ENCODE measurements around the gene PBX3. TPM values are rescaled to one million over a fixed set of nuclear protein-coding genes. Genes with fewer than 3 reads are reported as not detected.

The PBX3 gene
- total RNA-seq, 4 donors from 2014 or later: 5.1 to 360 (median 44.1) TPM

DNA sequence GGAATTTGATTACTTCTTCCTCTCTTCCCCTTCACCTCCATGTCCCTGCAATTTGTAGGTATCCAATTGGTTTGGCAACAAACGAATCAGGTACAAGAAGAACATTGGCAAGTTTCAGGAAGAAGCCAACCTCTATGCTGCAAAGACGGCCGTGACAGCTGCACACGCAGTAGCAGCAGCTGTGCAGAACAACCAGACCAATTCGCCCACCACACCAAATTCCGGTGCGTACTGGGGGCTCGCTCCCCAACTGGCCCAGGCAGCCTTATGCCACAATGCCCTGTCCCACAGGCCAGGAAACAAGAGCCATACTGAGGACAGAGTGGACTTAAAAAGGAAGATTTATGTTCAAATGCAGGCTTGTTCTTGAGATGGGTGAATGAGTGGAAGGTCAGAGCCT is 213.5 kb downstream of the PBX3 start:
- TF ChIP-seq POLR2A (IDR thresholded peaks at IDR 0.05): no peak
- TF ChIP-seq, protein P1, sequence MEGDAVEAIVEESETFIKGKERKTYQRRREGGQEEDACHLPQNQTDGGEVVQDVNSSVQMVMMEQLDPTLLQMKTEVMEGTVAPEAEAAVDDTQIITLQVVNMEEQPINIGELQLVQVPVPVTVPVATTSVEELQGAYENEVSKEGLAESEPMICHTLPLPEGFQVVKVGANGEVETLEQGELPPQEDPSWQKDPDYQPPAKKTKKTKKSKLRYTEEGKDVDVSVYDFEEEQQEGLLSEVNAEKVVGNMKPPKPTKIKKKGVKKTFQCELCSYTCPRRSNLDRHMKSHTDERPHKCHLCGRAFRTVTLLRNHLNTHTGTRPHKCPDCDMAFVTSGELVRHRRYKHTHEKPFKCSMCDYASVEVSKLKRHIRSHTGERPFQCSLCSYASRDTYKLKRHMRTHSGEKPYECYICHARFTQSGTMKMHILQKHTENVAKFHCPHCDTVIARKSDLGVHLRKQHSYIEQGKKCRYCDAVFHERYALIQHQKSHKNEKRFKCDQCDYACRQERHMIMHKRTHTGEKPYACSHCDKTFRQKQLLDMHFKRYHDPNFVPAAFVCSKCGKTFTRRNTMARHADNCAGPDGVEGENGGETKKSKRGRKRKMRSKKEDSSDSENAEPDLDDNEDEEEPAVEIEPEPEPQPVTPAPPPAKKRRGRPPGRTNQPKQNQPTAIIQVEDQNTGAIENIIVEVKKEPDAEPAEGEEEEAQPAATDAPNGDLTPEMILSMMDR (IDR thresholded peaks at IDR 0.05): no peak
- H3K27me3 ChIP-seq: no peaks in the 10 kb centered on the region
- H3K36me3 ChIP-seq: no peaks in the 10 kb centered on the region
- no peak overlapping the region for H3K27ac ChIP-seq
- H3K4me3 ChIP-seq: no peak overlapping the region
- no peak for DNase-seq
- intact Hi-C loops (cut with DNase I; ENCODE audit: low total_unique reads): no loop called here
- H3K4me1 ChIP-seq: no peaks in the 10 kb centered on the region
- no peaks in the 10 kb centered on the region for H3K9me3 ChIP-seq

DNA sequence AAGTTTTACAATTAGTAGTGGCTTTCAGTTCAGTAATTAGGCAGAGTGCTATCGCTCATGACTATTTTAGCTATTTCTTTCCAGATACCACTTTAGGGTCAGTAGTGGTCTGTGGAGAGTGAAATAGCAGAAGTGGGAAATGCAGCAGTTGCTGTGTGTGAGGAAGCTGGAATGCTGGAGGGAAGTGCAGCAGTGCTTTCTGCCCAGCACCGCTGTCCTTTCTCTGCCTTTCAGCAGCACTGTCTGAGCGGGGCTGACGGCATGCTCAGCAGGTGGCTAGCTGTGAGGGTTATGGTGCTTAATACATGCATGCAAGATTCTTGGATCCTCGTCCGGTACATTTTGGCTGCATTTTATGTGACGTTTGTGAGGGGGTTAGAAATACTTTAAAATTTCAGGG is 213.9 kb downstream of the PBX3 start:
- H3K4me1 ChIP-seq: no peaks in the 10 kb centered on the region
- intact Hi-C loops (cut with DNase I; ENCODE audit: low total_unique reads): no loop called here
- H3K27me3 ChIP-seq: no peaks in the 10 kb centered on the region
- no peak overlapping the region for H3K27ac ChIP-seq
- no peaks in the 10 kb centered on the region for H3K36me3 ChIP-seq
- no peak overlapping the region for H3K4me3 ChIP-seq
- no peak for TF ChIP-seq POLR2A (IDR thresholded peaks at IDR 0.05)
- TF ChIP-seq, protein P1 (IDR thresholded peaks at IDR 0.05): no peak
- H3K9me3 ChIP-seq: no peaks in the 10 kb centered on the region
- no peak for DNase-seq

DNA sequence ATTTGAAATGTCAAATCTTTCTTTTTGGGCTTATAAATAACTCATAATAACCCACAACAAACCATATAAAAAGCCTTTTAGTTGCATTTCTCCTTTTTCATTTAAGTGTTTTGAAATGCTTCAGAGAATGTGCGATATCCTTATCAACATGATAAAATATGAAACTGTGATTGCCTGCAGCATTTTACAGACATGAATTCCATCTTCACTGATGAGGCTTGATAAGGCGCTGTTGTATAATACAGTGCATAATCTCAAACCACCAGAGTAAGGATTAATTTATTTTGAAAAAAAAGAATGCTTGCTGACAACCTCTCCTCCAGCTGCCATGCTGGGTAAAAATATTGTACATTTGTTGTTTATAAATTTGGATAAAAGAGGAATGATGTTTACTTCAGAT is 216.8 kb downstream of the PBX3 start:
- H3K36me3 ChIP-seq: no peaks in the 10 kb centered on the region
- H3K4me3 ChIP-seq: no peak overlapping the region
- H3K9me3 ChIP-seq: no peaks in the 10 kb centered on the region
- no peak for DNase-seq
- H3K4me1 ChIP-seq: no peaks in the 10 kb centered on the region
- H3K27me3 ChIP-seq: no peaks in the 10 kb centered on the region
- intact Hi-C loops (cut with DNase I; ENCODE audit: low total_unique reads): no loop called here
- TF ChIP-seq POLR2A (IDR thresholded peaks at IDR 0.05): no peak
- TF ChIP-seq, protein P1 (IDR thresholded peaks at IDR 0.05): no peak
- H3K27ac ChIP-seq: no peak overlapping the region

DNA sequence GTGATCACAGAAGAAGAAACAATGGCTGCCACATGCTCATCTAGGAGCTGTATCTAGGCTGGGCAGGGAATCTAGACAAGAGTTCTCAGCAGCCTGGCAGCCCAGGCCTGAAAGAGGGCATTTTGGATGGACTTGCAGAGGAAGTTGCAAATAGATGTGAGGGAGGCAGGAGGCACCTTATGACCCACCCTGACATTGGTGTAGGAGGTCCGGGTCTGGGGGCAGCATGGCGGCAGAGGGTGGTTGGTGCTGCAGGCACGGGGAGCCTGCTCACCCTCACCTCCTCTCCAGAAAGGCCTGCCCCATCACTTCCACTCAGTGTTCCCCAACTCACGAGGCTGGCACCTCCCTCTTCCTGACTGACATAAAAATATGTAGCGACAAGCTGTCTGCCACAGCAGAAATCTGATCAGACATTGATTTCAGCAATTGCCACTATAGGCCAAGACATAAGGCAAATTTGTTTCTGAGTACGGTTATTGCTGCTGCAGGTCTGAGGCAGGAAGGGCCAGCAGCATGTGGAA is 217.6 kb downstream of the PBX3 start:
- Histone ChIP-seq H3K27me3 (no peaks in the 10 kb centered on the region), H3K4me1 (no peaks in the 10 kb centered on the region), H3K9me3 (no peaks in the 10 kb centered on the region), H3K36me3 (no peaks in the 10 kb centered on the region), H3K27ac (no peak overlapping the region), H3K4me3 (no peak overlapping the region)
- intact Hi-C loops (cut with DNase I; ENCODE audit: low total_unique reads): no loop called here
- no peak for TF ChIP-seq POLR2A (IDR thresholded peaks at IDR 0.05)
- TF ChIP-seq, protein P1 (IDR thresholded peaks at IDR 0.05): no peak
- no peak for DNase-seq

DNA sequence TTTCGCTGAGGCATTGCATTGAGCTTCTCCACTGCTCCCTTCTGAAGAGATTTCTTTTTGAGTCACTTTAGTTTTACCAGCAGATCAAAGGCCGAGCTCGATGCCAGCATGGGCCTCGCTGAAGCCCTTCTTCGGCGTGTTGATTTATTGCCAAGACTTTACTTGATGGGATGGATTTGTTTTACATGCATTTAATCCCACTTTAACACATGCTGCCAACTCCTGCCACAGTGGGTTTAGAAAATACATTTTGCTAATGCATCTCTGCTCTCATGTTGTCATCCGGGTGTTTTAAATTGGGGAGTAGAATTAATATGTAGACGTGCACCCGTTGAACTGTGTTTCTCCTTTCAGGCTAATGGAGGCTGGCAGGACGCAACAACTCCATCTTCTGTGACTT is 218.3 kb downstream of the PBX3 start:
- Histone ChIP-seq H3K4me1 (no peaks in the 10 kb centered on the region), H3K27me3 (no peaks in the 10 kb centered on the region), H3K4me3 (no peak overlapping the region), H3K9me3 (no peaks in the 10 kb centered on the region), H3K36me3 (no peaks in the 10 kb centered on the region), H3K27ac (no peak overlapping the region)
- DNase-seq: no peak
- intact Hi-C loops (cut with DNase I; ENCODE audit: low total_unique reads): no loop called here
- TF ChIP-seq, protein P1 (IDR thresholded peaks at IDR 0.05): no peak
- TF ChIP-seq POLR2A (IDR thresholded peaks at IDR 0.05): no peak
